Right lung (tissue), 5 donors: ENCODE data around the gene NQO2. TPM values are rescaled to one million over a fixed set of nuclear protein-coding genes. Genes with fewer than 3 reads are reported as not detected.
"Not testable (repeated sequence)": the region's sequence is repeated elsewhere in the genome, so short reads cannot be mapped to it uniquely, and the experiment has no call there.

Experiments used
- DNase-seq, 2 donors: peaks; one replicate each; pipeline ENCODE4 v3.0.0-alpha.2; 2013
- polyA plus RNA-seq, 5 donors: library from polyadenylated mRNA; unstranded; fragments of 120-200 nt; gene quantifications; one replicate each; pipeline versions ENCODE4 v1.2.1 to v1.2.3, GENCODE V29; 2013; ENCODE audit warnings: inconsistent platforms in 1 of 5, low replicate concordance in 1 of 5; ENCODE audit not compliant: insufficient read length in 5 of 5, insufficient read depth in 1 of 5

Gene NQO2
- polyA plus RNA-seq, 5 donors, result 25.8 to 36.6 (median 29.5) TPM

DNA sequence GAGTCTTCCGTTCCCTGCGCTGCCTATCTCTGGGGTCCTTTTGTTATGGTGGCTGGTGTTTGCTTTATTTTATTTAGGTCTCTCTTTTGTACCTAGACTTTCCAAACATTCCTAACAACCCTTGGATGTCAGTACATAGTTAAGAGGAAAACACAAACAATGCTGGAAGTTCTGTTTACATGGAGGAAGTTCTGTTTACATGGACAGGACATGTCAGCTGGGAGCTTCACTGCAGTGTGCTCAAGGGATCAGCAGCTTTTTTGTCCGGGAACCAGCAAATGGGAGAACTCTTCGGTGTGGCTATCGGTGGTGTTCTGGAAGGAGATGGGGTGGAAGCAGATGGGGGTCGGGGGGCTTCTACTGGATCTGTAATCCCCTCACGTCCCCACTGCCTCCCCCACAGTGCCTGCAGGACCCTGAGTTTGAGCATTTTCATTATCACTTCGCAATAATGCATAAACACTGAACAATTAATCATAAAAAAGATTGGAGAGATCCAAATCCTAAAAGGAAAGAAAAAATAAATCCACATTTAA is 31.0 kb upstream of the NQO2 start:
- no peak for DNase-seq

DNA sequence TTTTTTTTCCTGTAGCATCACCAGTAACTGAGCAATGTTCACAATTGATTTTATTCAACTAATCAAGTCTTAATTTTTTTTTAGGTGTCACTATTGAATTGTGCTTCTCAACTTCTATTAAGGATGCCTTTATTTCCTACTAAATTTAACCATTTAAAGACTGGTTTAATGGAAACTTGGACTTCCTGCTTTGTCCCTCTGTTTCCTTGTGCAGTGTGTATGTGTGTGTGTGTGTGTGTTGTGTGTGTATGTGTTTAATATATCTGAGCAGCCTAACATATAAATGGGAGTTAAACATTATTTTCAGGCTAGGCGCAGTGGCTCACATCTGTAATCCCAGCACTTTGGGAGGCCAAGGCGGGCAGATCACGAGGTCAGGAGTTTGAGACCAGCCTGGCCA is 30.1 kb upstream of the NQO2 start:
- DNase-seq, result no peak

DNA sequence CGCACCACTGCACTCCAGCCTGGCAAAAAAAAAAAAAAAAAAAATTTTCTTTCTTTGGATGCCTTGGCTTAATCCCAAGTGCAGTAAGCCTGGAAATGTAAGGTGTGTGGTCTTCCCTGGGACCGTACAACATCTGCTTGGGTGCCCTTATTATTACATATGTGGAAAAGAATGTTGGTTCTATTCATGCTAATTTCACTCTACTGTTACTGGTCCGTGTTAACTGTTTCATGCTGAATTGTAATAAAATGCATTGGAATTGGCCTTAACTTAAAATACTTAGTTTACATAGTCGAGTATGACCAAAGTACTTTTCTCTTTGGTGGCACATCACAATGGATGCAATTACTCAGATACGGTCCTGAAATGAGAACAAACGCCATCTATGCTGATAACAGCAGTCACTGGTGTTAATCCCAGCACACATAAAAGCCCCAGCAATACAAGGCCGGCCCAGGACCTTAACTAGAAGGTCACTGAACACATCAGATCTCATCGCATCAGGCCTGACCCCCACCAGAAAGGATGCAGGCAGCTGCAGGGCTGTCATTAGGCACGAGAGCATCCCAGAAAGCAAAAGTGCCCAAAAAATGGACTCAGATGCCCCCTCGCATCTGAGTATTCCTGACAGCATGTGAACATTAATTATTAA is 29.5 kb upstream of the NQO2 start:
- DNase-seq, result no peak

DNA sequence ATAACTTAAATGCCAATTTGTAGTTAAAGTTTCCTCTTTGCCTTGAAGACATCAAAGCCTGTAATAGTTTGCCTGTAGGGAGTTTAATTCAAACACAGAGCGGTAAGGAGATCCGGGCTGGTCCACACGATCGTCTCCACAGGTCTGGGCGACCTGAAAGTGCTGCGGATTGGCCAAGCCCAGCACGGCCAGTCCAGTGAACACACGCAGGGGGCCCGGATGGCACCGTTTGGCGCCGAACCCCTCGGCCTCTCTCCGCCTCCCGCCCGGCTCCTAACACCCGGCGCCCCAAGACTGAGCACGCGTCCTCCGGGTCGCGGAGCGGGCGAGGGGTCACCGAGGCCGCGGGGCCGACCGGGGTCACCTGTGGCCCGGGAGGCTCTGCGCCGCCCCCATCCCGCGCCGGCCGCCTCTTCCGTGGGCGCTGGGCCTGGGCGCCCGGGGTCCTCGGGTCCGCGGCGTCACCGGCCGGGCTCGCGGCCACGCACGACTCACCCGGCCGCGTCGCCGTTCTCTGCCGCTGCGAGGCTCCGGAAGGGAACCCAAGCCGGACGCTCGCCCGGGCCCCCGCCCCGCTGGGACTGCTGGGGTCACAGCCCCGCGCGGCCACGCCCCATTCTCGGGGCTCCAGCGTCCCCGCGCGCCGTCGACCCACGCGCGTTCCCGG is 28.8 kb upstream of the NQO2 start:
- peak; percentile 57 to 63 for DNase-seq

DNA sequence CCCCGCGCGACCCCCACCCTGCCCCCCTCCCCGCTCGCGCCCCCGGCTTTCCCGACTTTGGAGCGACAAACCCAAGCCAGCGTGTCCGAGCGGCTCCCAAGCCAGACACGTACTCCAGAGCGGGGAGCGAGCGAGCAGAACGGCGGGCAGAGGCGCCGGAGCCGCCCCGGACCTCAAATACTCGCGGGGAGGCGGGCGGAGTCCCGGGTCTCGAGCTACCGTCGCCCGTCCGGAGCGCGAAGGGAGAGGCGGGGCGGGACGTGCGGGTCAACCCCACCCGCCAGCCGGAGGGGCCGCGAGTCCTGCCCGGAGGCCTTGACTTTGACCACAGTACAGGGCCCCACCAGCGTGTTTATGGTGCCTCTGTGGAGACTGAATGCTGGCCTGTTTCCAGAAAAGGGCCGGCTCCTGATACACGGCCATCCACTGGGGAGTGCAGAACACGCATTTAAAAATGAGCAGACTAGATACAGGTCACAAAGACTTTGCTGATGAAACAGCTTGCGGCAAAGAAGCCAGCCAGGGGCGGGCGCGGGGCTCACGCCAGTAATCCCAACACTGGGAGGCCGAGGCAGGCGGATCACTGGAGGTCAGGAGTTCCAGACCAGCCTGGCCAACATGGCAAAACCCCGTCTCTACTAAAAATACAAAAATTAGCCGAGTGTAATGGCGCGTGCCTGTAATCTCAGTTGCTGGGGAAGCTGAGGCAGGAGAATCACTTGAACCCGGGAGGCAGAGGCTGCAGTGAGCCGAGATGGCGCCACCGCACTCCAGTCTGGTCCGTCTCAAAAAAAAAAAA is 28.1 kb upstream of the NQO2 start, which contains the start of gene SERPINB6:
Gene SERPINB6 (minus strand): TSS at position 148 of the 799 bp plus-strand sequence. CDS start 12,235 bp downstream, outside the sequence.
- DNase-seq, result peak; percentile 85 to 88

DNA sequence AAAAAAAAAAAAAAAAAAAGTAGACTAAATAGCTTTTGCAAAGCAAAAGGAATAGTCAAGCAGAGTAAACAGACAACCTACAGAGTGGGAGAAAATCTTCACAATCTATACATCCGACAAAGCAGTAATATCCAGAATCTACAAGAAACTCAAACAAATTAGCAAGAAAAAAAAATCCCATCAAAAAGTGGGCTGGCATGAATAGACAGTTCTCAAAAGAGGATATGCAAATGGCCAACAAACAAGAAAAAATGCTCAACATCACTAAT is 27.5 kb upstream of the NQO2 start:
- not testable (repeated sequence) for DNase-seq

DNA sequence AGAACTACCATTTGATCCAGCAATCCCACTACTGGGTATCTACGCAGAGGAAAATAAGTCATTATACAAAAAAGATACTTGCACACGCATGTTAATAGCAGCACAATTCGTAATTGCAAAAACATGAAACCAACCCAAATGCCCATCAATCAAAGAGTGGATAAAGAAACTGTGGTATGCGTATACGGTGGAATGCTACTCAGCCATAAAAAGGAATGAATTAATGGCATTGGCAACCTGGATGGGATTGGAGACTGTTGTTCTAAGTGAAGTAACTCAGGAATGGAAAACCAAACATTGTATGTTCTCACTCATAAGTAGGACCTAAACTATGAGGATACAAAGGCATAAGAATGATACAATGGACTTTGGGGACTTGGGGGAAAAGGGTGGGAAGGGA is 27.0 kb upstream of the NQO2 start:
- not testable (repeated sequence) for DNase-seq

DNA sequence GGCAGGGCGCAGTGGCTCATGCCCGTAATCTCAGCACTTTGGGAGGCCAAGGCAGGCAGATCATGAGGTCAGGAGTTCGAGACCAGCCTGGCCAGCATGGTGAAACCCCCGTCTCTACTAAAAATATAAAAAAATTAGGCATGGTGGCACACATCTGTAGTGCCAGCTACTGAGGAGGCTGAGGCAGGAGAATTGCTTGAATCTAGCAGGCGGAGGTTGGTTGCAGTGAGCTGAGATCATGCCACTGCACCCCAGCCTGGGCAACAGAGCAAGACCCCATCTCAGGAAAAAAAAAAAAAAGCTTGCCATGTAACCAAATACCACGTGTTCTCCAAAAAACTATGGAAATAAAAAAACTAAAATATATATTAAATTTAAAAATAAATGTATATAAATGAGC is 26.5 kb upstream of the NQO2 start:
- DNase-seq, result not testable (repeated sequence)

DNA sequence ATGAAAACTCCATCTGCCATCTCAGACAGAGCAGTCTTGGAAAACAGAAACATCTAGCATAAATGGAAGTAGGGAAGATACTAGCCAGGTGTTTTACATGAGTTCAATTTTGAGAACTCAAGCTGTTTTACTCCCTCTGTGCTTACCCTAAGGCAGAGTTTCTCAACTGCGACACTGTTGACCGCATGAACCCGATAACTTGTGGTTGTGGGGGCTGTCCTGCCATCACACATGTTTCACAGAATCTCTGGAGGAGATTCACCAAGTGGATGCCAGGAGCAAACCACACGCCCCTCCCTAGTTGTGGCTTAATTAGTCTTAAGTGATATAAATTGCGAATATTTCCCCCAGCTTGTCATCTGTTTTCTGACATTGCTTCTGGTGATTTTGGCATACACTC is 26.0 kb upstream of the NQO2 start:
- no peak for DNase-seq

DNA sequence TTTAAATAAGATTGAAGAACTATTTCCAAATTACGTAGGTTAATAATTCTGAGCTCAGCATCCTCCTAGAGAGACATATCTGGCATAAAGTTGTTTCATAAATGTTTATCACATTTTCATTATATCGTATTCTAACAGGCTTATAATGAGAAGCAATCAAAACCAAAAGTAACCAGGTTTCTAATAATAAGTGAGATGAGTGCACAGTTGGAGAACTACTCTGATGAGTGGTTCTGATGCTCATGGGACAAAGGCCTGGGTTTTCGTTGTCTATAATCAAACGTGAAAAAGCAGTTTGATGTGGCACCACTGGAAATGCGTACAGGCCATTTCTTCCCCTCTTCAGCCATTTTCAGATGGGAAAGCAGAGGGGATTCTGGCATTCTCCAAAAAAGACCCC is 23.6 kb upstream of the NQO2 start:
- no peak for DNase-seq

DNA sequence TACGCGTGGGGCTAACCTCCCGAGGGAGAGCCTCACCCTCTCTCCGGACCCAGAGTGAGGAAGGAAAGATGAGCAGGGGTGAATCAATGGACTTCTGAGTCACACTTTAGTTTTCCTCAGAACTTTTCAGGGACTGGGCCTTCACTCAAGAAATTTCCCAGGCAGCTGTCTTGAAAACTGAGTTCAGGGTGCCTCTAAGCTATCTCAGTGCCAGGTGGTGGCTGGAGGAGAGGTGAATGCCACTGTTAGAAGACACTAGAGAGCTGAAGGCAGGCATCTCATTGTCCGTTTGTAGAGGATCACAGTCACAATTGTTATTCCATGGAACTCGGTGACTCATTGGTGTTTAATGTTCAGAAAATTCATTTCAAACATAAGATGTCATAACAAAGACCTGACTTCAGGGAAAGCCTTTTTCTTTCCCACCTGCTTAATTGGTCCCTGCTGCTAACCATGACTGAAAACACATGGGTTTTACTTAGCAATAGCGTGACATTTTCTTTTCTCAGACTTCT is 23.1 kb upstream of the NQO2 start:
- no peak for DNase-seq

DNA sequence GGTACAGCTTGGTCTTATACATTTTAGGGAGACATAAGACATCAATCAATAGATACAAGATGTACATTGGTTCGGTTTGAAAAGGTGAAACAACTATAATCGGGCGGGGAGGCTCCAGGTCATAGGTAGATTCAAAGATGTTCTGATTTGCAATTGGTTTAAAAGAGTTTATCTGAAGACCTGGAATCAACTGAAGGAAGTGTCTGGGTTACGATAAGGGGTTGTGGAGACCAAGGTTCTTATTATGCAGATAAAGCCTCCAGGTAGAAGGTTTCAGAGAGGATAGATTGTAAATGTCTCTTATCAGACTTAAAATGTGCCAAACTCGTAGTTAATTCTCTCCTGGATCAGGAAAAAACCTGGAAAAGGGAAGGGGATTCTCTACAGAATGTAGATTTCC is 22.4 kb upstream of the NQO2 start:
- DNase-seq, result no peak

DNA sequence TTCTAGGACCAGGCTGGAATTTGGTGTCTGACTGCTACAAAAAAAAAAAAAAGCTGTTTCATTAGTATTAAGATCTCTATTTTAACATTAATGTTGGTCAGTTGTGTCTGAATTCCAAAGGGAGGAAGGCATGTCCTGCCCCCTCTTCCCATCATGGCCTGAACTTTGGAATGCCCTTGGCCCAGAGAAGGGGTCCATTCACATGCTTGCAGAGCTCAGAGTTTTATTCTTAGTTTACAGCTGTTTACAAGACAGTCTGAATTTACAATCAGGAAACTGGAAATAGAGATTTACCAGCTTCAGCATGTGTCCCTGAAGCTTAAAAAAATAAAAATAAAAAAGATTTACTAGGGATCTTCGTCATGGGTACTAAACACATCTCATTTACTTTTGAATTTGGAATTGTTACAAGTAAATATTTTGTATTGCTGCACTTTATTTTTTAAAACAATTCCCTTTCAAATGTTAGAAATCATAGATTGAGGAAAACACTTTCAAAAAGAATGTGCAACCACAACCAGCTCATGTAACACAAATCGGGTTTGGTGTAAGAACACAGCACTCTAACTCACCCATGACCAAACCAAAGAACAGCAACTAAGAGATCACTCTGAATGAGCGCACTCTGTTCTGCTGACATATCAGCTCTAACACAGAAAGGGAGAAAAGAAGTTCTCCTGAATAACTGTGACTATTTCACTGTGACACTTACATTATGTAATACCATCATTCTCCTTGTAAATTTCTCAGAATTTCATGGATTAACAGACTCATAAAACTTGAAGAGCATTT is 21.7 kb upstream of the NQO2 start:
- DNase-seq, result no peak

DNA sequence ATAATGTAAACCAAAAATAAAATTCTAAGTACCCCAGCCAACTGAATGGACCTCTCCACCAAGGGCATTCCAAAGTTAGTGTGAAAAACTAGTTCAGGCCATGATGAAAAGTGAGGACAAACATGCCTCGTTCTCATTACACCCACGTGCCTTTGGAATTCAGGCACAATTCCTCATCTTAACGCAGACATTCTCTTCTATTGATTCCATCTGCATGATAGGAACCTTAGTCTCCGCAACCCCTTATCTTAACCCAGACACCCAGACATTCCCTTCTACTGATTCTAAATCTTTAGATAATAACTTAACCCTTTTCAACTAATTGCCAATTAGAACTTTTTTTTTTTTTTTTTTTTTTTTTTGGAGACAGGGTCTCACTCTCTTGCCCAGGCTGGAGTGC is 20.8 kb upstream of the NQO2 start:
- no peak for DNase-seq

DNA sequence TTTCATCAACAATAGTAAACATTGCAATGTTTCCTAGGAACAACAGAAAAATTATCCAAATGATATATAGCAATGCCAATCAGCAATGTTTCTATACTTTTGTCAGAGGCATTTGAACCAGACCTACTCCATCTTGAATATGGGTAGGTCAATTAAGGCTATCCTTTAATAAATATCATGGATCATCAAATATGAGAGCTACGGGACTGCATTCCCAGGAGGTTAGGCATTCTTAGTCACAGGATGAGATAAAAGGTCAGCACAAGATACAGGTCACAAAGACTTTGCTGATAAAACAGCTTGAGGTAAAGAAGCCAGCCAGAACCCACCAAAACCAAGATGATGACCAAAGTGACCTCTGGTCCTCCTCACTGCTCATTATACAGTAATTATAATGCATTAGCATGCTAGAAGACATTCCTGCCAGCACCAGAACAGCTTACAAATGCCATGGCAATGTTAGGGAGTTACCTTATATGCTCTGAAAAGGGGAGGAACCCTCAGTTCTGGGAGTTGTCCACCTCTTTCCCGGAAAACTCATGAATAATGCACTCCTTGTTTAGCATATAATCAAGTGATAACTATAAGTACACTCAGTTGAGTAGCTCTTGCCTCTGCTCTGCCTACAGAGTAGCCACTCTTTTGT is 19.8 kb upstream of the NQO2 start:
- no peak for DNase-seq

DNA sequence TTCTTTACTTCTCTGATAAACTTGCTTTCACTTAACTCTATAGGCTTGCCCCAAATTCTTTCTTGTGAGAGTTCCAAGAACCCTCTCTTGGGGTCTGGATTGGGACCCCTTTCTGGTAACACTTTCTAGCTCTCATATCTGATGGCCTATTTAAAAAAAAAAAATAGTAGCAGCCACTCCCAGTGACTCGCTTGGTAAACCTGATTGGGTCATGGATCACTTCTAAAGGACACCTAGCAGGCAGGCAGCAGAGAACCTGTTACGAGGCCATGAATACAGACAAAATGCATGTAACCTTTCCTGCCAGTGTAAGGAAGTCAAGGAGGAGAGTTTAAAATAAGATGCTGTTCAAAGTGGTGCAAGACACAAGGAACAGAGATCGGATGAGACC is 19.2 kb upstream of the NQO2 start:
- DNase-seq, result no peak

DNA sequence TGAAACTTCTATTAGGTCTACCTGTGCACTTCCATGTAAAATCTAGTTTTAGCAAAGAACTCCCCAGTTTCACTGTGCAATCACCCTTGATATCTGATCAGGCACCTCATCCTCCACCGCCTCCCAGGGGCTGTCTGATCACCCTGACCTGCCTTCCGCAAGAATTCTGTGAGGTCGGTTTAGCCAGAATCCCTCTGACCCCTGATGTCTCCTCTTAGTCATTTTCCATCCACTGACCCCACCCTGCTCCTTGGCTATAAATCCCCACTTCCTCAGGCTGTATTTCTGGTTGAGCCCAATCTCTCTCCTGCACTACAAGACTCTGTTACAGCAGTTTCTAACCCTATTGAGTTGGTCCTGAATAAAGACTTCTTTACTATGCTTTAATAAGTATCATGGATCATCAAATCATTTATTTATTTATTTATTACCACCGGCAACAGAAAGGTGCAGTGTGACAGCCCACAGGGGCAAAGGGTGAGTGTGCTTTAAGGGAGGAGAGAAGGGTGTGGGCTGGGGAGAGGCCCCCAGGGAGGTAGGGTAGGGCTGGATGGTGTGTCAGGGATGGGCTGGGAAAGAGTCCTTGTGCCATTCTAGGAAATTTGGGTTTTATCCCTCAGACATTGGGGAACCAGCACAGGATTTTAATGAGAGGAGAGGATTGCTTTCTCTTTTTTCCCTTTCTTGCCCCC is 17.1 kb upstream of the NQO2 start:
- no peak for DNase-seq

DNA sequence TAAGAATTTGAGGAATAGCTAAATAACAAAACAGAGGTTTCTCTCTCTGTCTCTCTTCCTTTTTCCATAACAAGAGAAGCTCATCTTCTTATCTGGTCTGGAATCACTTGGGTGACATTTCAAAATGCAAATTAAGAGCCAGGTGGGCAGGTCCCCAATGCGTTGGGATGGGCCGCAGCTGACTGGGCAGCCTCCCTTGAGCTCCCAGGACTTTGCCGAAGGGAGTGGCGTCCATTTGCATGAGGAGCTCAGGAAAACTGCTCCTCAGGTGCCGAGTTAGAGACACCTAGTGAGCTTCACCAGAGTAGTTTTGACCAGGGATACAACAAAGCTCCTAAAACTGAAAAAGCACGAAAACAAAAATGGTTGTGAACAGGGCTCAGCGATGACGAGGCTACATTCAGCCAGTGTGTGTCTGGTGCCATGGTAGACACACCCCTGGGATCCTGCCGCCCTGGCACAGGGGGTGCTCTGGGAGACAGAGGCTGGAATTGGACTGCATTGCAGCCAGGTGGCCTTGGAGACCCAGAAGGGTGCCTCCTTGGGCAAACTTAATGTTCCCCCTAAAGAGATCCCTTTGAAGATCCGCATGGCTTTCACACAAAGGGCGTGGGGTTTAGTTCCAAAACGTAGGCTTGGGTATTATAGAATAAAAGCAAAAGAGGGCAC is 14.8 kb upstream of the NQO2 start:
- no peak for DNase-seq

DNA sequence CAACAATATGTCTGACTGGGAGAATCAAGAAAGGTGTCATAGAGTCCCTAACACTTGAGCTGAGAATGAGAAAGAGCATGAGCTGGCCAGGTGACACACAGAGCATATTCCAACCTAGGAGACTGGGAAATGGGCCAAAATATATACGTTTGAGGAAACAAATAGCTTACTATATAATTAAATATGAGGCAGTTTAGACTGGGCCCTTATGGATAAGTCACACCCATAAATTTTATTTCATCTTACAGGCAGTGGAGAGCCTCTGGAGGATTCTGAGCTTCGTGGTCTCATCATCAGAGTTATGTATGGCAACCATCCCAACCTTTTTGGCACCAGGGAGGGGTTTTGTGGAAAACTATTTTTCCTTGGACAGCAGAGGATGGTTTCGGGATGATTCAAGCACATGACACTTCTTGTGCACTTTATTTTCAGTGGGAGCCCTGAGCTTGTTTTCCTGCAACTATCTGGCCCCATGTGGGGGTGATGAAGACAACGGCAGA is 12.9 kb upstream of the NQO2 start:
- DNase-seq, result no peak

DNA sequence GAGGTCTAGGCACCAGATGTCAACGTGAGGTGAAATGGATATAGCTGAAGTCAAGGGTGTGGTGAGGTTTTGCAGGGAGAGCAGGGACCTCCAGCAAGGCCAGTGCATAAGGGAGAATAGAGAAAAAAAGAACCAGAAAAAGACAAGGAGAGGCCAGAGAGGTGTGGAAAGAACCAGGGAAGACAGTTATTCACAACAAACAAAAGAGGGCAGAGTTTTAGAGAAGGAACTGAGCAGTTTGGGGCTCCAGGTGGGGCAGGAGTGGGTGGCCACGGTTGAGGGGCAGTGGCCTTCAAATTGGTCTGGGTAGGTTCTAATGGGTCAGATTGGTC is 11.6 kb upstream of the NQO2 start:
- DNase-seq, result no peak
